NCI-H748 treated with DMSO at 0.1 percent for 48 hours (cell line): ENCODE measurements around the gene ZCWPW2.

Source experiments
- DNase-seq: peaks from one replicate; lab custom pipeline; 2025; lab: John Stamatoyannopoulos, UW

The ZCWPW2 gene, protein sequence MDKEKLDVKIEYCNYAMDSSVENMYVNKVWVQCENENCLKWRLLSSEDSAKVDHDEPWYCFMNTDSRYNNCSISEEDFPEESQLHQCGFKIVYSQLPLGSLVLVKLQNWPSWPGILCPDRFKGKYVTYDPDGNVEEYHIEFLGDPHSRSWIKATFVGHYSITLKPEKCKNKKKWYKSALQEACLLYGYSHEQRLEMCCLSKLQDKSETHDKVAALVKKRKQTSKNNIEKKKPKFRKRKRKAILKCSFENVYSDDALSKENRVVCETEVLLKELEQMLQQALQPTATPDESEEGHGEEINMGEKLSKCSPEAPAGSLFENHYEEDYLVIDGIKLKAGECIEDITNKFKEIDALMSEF

DNA sequence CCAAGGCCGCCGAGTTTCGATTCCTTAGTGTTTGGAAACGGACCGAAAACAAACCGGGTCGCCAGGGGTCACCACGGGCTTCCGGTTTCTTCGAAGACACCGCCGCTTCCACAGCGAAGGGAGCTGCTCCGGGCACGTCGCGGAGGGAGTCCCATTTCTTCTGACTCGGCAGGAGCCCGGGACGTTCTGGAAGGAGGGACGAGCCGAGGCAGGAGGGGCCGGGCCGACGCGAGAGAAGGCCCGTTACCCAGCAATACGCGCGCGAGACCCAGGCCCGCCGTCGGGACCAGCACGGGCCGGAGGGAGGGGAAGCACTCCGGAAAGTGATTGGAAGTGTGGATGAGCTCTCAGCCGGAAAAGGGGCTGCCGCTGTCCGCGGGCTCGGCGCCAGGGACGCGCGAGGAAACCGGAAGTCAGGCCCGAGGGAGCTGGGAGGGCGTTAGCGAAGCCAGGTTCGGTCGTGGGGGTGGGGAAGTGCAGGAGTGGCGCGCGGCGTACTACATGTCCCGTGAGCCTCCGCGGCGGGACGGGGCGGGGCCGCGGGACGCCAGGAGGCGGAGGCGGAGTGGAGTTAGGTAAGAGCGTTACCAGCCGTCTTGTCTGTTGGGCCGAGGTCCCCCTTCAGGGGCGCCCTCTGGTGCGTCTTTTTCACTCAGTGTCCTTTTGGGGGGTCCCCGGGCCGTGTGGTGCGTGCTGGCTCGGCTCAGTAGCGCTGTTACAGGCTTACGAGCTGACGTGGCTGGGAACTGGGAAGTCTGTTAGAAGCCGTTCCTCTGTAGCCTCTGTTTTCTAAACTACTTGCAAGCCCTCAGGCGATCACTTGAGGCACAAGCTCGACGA, at the start of gene ZCWPW2, which contains the start of gene AZI2:
TSS of gene ZCWPW2 (plus strand) at position 93 of the 840 bp plus-strand sequence. CDS start 64,348 bp downstream, outside the sequence.
TSS of gene AZI2 (minus strand) at position 196 of the 840 bp plus-strand sequence. CDS start 8,207 bp downstream, outside the sequence.
- peak; percentile 85 for DNase-seq

DNA sequence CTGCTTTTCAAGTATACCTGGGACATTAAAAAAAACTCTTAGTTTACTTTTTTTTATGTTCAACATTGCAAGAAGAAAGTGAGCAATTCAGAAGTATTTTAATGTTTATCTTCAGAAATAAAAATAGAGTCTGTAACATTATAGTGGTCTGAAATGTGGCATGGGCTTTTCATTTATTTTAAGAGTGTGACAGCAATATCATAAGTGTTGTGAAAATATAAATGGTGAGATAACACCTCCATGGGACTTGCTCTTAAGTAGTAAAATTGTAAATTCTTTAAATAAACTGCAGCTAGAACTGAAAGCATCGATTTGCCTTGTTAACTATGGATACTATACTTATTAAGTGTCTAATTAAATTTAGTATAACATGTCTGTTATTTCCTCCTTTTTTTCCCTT, 48.8 kb upstream of the ZCWPW2 start:
- no peak for DNase-seq

DNA sequence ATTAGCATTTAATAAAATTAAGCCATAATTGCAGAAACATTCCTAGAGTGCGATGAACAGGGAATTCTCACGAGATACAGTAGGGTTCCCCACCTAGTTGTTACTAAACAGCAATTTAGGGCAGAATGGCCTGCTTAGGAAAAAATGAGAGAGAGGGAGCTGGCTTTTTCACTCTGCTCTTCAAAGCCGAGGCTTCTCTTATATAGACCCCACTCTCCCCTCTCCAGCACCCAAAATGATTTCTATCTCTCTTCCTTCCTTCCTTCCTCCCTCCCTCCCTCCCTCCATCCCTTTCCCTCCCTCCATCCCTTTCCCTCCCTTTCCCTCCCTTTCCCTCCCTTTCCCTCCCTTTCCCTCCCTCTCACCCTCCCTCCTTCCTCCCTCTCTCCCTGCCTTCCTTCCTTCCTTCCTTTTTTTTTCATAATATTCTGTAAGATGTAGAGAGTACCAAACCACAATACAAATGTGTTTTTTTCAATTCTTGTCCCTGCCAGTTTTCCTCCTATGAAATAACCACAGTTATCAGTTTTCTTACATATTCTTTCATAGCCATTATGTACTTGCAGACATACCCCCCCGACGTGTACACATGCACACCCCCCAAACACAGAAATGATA, 48.1 kb upstream of the ZCWPW2 start:
- no peak for DNase-seq

DNA sequence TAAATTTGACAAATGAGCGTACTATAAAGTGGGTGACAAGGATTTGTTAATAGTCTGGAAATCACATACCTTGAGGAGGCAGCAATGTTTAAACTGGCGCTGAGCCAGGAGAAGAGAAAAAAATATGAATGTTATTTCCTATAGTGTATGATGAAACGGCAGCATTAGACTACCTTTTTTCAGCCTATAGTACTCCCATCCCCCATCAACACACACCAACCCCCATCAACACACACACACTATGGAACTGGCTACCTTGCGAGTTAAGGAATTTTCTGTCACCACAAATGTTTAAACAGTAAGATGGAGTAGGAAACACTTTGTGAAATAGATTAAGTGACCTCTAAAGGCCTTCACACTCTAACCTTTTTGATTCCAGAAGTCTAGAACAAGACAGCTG, 46.8 kb upstream of the ZCWPW2 start:
- DNase-seq, result no peak

DNA sequence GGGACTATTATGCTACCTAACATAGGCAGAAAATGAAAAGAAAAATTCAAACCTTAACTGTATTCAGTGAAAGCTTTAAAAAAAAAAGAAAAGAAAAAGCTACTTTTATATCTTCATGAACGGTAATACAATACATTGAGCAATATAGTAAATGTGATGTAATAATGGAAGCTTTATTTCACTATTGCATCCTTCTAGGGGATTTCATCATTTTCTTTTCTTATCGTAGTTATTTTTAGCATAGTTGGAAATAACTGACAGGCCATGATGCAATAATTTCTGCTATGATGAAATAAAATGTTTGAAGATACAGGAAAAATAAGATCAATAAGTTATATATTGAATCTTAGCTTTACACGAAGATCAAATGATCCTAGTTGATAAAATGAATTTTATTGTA, 40.3 kb upstream of the ZCWPW2 start:
- DNase-seq, result no peak

DNA sequence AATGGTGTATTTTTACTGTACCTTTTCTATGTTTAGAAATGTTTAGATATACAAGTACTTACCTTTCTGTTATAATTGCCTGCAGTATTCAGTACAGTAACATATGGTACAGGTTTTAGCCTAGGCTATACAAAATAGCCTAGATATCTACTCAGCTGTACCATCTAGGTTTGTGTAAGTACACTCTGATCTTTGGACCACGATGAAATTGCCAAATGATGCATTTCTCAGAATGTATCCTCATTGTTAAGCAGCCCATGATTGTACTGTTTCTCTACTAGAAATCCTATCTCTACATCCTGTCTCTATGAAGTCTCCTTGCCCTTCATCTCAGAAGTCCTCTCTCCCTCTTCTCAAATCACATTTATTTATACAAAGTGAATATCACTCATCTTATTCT, 32.8 kb upstream of the ZCWPW2 start:
- no peak for DNase-seq

DNA sequence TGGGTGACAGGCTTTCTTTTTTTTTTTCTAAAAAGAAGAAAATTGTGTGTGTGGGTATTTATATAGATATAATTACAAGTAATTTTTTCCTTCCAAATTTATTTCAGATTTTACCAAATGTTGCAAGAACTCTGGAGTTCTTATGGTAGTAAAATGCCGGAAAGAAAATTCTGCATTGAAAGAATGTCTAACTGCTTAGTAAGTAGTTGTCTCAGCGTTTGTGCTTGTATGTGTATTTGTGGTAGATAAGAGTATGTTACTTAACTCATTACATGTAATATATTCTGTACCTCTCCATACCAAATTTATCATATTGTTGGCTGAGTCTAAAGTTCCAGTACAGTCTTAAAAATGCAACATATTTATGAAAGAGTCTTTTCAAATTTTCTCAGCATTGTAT, 32.3 kb upstream of the ZCWPW2 start:
- DNase-seq, result no peak

DNA sequence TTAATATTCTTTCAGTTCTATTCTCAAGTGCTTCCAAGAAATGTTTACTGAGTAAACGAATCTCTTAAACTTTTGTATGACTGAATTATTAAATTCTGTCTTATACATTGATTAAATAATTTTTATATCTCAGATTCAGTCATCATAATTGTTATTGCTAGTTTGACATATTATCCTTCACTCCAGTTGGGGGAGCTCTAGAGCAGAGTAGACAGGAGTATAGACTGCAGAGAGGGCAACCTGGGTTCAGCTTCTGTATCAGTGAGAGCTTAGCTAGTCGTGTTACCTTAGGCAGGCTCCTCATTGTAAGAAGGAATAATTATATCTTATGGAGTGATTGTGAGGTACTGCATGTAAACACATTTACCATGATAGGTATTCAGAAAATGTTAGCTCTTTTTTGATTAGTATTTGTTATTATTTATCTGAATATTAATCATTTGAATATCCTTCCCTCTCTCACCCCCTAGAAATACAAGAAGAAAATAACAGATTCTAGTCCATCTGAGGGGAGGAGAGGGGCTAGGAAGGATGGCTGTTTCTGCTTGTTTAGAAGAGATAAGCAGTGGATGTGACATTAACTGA, 31.0 kb upstream of the ZCWPW2 start:
- DNase-seq, result peak; percentile 22

DNA sequence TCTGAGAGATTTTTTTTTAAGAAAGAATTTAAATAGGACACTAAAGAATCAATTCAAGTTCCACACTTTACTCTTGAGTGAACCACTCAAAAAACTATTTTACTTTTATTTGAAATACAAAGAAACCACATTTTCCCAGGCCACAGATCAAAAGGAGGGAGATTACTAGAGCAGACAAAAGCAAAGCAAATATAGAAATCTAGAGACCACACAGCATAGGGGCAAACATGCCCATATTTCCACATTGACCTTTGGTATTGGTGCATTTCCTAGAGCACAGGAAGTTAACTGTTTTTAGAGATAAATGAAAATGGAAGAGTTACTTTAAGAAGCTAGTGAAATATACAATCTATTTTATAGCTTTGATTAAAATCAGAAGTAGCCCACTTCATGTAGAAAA, 27.5 kb upstream of the ZCWPW2 start:
- no peak for DNase-seq

DNA sequence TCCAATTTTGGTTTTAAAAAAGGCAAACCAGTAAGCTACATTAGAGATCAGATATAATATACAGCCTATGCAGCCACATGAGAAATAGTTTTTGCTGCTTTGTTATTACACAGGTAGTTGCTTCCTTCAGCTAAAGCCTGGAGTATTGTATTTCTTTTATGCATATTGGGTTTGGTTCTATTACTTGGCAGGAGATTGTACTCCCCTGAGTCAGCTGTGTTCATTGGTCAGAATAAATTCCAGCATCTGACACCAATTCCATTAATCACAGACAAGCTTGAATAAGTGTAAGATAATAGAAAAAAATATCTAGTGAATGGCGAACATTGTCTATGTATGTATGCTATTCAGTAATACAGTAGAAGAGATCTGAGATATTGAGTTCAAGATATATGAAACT, 26.1 kb upstream of the ZCWPW2 start:
- DNase-seq, result no peak

DNA sequence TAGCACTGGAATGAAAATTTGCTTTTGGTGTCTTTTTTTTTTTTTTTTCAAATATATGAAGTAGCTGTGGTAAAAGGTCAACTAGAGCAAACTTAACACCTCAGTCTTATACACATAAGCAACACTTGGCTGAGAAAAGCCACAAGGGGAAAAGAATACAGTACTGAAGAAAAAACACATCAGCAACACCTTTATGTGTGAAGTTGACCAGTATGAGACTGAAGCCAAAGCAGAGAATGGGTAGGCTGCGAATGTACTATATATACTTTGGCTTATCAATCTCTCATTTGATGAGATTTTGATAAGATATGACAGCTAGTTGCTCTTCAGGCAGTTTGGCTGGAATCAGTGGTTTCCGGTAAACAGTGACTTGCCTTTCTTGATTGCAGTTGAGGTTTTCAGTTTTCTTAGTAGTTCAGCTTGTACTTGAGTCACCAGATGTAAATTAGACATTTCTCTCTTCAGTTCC, 22.0 kb upstream of the ZCWPW2 start:
- DNase-seq, result no peak

DNA sequence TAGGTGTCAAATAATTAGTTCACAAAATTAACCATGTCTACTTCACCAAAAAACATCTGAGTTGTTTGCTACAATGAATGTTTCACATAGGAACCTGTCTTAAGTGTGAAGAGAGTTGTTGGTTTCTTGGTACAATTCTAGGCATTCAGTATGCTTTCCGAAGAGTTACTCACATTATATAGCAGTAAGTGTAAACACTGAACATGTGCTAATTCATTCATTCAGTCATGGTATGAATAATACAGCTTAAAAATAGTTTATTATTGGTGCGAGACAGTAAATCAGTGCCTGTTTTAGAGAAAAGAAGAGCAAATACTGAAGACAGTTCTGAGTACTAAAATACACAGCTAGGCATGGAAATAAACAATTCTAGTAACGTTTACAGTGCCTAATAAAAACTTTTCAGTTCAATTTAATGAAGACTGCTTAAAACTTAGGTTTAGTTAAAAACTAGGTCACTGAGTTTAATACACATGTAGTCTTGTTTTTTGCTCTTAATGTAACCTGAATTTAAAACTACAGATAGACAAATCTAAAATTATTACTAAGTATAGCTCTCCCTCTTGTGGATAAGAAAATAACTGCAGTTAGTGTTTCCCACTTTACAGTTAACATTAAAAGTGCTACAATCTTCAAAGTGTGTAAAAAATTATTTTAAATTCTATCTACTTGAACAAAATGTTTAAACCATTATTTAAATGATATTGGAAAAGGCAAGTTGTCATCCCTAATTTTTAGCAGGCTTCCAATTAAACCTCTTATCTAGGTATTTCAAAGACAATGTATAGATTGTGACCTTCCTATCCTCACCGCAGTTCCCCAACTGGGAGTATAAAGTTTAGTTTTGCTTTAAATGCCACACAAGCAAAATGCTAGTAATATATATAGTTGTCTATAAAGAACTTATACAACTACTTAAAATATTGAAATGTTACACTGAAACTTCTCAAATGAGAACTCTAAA, 20.1 kb upstream of the ZCWPW2 start:
- peak; percentile 8 for DNase-seq

DNA sequence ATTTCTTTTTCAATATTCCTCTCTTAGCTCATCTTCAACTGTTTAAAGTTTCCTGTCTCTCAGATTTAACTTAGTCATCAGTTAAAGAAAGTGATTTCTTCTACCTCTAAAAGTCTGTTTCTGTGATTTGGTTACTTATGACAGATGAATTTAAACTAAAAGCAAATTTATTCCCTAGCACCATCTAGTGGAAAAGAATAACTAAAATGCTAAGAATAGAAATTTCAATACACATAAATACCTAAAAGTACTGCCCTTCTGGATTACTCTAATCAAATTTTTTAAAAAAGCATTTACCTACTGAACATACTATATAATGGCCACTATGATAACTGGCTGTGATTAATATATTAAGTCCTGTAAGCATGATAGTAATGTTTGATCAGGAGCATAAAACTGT, 14.0 kb upstream of the ZCWPW2 start:
- DNase-seq, result no peak

DNA sequence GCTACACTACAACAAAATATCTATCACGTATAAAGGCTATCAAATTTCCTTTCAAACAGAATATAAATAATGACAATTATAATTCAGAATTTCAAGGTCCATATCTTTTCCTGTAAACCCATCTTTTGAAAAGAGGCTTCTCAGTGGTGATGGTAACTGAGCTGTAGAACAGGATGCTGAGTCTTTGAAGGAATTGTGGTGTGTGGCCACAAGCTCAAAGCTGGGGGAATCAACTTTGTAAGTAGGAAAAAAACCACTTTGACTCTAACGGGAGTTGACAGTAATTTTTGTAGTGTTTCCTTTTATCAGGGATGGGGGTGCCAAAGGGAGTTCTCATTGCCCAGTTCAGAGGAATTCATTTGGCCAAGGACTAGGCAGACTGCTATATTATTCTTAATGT, 13.3 kb upstream of the ZCWPW2 start:
- no peak for DNase-seq

DNA sequence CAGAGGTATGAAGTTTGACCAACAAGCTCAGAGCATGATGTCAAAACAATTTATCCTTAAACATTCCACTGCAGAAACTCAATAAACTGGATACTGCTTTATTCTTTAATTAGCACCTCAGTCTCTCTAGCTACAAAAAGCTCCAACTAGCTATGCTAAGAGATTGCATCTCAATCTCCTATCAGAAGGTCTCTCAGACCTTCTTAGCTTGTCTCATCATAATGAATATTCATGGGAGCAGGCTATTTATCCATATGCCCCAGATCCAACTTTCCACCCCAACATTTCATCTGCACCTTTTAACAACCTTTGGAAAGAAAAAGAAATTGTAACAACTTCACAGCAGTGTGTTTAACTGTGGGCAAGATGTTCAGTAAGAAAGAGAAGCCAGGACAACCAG, 11.3 kb upstream of the ZCWPW2 start:
- DNase-seq, result no peak

DNA sequence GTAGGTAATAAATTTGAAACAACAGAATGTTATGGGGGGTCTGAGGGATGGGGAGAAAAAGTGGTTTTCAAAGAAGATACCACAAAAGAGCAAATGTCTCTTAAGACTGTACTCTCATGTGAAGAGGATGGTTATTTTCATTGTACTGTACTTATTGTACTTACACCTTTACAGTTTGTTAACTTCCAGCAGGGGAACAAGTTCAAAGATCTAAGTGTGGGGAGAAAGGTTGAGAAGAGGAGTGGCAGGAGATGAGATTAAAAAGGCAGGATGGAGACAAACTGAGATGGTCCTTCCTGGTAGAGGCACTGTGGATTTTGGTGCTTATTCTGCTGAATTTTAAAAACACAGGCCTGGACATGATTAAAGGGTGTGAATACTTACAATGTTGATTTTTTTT, 5.4 kb upstream of the ZCWPW2 start:
- DNase-seq, result no peak

DNA sequence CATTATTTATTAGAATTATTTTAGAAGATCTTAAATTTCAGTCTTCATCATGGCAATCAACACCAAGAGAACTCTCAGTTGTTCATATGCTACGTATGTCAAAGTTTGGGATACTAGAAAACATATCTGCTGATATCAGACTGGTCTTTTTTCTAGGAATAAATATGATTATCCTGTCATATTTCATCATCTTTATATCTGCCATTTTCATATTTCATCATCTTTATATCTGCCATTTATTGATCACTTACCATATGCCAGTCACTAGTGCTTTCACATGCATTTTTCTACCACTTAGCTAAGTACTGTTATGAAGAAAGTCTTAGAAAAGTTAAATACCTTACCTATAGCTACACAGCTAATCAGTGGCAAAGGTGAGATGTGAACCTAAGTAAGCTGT, 2.8 kb upstream of the ZCWPW2 start:
- no peak for DNase-seq

DNA sequence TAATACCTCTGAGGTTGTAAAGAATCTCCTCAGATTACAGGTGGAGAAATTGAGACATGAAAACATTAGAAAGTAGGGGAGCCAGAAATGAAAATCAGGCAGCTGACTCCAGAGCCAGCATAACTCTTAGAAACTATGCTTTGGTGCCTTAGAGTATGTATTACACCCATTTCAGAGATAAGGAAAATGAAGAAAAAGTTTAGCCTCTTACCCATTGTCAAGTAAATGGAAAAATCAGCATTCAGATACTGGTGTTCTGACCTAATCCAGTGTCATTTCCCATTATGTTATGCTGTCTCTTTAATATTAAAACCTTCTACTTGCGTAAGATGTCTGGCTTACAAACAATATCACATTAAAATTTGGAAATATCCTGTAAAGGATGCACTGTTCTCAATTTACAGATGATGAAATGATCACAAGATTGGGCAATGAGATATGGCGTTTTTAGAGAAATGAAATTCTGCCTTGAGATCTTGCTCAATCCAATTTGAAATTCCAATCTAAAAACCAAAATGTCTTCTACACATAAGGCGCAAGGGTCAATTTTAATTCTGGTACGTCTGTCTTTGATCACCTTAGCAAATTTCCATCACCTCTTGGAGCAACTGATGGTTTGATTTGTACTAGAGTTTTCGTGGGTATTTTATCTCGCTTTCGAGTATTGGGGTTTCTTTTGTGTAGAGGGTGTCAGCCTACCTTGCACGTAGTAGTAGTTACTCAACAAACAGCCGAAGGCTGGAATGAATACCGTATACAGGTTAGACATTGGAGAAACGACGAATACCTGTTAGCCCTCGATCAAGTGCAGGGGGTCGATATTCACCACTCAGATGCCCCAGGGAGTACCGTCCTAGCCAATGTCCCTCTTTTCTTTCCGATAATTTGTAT, 902 bp upstream of the ZCWPW2 start:
- no peak for DNase-seq

DNA sequence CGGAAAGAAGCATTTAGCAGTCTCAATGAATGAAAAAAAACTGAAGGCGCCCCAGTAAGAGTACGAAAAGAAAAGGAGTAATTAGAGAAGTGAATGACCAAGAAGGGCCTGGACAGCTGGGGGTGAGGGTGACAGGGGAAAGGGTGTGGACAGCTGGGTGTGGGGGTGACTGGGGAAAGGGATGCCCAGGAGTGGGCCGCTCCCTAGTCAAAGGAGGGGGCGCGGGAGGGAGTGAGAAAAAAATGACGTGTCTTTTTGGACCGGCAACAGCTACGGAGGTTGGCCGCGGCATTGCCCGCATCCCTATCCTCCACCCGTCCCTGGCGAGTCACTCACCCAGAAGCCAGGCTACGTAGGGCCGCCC, 274 bp upstream of the ZCWPW2 start:
- no peak for DNase-seq

DNA sequence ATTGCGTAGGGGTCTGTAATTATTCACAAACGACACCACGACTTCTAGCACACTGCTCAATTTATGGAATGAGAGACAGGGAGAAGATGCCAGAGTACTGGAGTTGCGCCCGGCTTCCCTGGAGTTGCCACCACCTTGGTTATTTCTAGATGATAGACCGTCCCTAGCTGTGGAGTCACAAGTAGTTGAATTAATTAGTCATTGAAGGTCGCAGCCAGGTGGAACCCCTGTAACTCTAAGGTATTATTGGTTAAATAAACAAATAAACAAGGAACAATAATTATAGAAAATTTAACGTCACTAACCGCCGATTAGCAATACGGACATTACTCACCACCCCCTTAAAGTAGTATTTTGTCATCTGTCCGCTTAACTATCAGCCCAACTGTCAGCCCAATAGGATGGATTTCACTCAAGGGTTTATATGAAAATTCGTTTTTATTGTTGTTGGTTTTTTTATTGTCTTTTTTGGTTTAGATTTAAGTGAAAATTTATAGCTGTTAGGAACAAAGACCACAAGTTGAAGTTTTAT, 1.0 kb downstream of the ZCWPW2 start:
- no peak for DNase-seq
